HG03139 (cell line): ENCODE measurements around the gene SDCBP2.

Experiments
- ATAC-seq: cut with Tn5 transposase; IDR thresholded peaks from one replicate; pipeline ENCODE4 v1.9.1; 2021; ENCODE audit not compliant: unreplicated experiment

SDCBP2 gene

DNA sequence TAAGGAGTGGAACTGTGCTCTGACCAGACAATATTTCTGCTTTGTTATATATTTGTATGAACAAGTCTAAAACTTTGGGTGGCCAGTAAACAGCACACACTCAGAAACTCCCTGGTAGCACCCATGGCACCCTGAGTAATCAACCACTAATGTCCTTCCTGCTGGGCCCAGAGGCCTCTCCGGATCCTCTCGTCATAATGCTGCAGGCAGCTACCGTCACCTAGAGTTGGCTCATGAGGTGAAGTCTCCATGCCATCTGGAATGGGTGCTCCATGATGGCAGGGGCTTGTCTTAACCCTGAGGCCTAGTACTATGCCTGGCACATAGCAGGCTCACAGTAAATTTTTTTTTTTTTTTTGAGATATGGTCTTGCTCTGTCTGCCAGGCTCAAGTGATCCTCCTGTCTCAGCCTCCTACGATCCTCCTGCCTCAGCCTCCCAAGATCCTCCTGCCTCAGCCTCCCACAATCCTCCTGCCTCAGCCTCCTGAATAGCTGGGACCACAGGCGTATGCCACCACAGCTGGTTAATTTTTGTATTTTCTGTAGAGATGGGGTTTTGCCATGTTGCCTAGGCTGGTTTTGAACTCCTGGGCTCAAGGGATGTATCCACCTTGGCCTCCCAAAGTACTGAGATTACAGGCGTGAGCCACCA, 3.0 kb upstream of the SDCBP2 start:
- ATAC-seq = no peak

DNA sequence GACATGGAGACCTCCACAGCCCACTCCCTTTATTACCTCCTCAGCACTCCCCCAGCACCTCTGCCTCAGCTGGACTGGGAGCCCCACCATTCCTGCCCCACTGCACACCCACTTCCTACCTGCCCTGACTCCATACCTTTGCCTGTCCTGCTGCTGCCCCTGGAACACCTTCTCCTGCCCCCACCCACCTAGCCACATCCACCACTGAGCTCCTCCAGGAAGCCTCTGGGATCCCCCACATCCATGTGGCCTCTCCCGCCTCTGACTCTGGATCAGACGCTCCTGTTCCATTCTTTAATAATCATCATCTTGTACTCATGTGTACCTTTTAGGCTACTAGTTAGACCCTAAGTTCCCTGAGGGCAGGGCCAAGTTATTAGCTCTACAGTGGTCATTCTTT, 2.2 kb upstream of the SDCBP2 start:
- ATAC-seq = no peak

GRCh38 chr20:1330075-1330830, 1.3 kb upstream of the SDCBP2 start:
- no peak for ATAC-seq

- no peak for ATAC-seq
These were observed 886 bp downstream of the SDCBP2 start for GRCh38 chr20:1327827-1328679.

- ATAC-seq = no peak
These were observed 1.7 kb downstream of the SDCBP2 start for GRCh38 chr20:1327241-1327653.

- no peak for ATAC-seq
These were observed 2.7 kb downstream of the SDCBP2 start for GRCh38 chr20:1326031-1326930.

DNA sequence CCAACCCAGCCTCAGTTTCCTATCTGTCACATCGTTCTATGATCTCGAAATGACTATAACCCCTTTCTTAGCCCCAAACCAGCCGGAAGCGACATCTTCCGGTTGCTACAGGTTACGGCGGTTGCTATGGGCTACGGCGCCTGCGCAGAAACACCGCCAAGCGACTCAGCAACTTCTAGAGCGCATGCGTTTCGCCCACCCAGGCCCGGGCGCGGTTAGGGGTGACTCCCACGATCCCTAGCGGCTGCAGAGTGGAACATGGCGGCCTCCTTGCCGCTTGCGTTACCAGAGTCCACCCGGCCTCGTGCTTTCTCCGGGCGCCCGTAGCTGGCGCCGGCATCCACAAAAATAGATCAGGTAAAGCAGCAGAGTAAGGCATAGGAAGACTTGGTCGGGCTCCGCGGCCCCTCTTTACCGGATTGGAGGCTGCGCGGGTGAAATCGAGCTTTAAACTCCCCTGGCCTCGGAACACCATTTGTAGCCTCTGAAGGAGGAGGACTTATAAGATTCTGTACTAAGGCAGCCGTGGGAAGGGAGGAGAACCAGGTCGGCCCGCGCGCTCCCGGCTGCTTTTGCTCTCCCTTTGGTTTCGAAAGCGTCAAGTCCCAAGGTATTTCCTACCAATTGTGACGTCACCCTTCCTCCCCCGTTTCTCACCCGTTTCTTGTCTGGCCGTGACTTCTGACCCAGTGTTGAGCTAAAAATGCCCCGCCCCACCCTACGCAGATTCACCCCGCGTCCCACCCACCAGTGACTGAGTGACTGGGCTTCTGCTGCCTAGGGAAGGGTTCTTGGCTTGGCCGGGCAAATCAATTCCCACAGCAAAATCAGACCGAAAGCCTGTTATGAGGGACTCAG, 3.5 kb downstream of the SDCBP2 start:
- peak; percentile 72 for ATAC-seq

DNA sequence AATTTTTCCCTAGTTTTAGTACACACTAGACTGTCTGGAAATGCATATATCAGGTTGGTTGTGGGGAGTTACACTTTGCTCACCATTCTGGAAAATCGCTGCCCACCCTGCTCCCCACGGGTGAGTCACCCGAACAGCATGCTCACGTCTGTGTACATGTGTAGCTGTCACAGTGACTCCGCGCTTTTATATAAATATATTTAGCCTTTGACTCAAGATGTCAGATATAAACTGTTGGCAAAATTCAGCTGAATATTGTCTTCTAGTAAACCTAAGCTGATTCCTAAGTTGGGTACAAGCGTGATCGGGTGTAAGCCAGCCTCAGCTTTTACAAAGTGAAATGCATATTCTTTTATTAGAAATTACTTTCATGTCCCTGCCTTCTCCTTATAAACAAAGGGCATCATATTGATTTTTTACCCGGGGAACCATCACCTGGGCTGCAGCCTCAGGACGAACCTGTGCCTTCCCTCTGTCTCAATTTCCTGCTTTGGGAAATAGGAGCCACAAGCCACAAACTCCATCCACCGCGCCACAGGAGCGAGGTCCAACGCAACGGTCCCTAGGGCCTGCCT, 4.3 kb downstream of the SDCBP2 start:
- ATAC-seq = no peak

DNA sequence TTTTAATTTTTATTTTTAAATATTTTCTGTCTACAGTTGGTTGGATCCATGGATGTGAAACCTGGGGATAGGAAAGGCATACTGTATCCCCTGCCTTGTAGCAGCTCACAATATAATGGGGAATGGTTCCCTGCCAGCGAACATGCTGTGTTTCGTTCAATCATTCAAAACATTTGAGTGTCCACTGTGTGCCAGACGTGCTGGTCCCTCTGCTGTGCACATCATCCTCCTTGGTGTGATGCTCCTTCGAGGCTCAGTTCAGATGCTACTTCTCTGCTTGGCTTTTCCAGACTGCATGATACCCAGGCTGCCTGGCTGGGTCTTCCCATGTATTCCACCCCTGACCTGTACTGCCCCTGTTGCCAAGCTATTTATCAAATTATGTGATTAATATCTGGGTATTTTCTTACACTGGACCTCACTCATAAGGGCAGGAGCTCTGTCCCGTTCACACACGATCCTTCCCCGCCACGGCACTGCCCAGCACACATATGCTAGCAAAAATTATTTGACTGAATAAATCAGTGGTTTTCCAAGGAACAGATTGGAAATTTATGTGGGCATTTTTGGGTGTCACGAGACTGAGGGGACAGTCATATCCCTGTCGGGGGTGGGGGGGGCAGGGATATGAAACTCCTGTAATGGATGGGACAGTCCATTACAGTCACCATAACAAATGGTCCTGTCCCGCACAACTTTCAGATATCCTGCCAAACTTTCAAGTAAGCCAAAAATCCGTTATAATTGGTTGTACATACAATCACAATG, 4.9 kb downstream of the SDCBP2 start:
- ATAC-seq = no peak

GRCh38 chr20:1323256-1323655, 5.7 kb downstream of the SDCBP2 start:
- ATAC-seq = no peak

DNA sequence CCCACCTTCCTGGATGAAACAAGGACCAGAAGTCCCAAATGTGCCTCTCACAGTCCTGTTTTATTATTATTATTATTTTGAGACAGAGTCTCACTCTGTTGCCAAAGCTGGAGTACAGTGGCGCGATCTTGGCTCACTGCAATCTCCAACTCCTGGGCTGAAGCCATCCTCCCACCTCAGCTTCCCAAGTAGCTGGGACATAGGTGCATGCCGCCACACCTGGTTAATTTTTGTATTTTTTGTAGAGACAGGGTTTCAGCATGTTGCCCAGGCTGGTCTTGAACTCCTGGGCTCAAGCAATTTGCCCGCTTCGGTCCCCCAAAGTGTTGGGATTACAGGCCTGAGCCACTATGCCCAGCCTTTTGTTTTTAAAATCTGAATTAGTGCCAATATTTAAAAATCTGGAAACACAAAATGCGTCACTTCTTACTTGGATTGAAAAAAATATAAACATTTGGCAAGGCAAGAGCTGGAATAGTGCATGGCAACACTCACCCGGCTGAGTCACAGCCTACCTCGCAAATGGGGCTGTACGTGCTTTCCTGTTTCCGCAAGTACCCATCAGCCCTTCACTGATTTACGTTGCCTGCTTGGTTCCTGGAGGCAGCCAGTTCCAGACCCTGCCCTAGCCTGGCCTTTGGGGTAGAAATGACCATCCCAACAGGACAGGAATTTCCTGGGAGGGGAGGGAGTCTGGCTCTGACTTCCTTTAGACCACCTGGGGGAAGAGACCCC, 6.3 kb downstream of the SDCBP2 start:
- ATAC-seq = no peak

DNA sequence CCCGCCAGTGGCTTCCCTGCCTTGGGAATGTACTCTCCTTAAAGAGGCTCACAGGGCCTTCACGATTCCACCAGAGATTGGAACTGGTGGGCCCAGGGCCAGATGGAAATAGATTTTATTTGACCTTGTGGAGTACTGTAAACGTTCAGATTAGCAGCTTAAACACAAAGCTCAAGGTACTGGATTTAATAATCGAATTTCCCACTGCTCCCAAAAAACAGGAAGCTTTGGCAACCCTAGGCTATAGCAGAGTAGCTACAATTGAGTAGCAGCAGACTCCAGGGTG, 7.3 kb downstream of the SDCBP2 start:
- ATAC-seq = no peak

GRCh38 chr20:1320902-1321653, 7.9 kb downstream of the SDCBP2 start:
- no peak for ATAC-seq

GRCh38 chr20:1320016-1320415, 8.9 kb downstream of the SDCBP2 start:
- ATAC-seq = no peak

- no peak for ATAC-seq
These were observed 9.5 kb downstream of the SDCBP2 start for GRCh38 chr20:1319462-1319861.

DNA sequence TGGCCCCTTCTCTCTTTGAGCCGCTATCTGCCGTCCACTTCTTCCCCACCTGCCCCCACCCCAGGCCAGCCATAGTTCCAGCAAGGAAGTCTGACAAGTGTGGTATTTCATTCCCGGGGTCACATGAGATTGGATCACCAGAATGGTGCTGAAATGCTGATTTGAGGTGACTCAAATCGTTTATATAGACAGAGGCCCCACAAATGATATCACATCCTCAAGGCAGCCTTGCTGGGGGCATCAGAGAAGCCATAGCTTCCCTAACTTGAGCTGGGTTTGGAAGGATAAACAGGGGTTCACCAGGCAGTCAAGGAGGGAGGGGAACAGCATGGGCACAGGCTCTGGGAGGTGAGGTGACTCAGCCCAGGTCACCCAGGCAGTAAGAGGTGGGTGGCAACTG, 9.9 kb downstream of the SDCBP2 start:
- ATAC-seq = no peak

- no peak for ATAC-seq
These were observed 11.2 kb downstream of the SDCBP2 start for GRCh38 chr20:1317545-1318255.
